Ovary (tissue), 9 donors: Measurements from ENCODE around the gene SLC22A23. TPM values are rescaled to one million over a fixed set of nuclear protein-coding genes. Genes with fewer than 3 reads are reported as not detected.

Source experiments
- DNase-seq, 5 donors: peaks; one replicate each; pipeline ENCODE4 v3.0.0-alpha.2; 2019 to 2020
- H3K27ac ChIP-seq, 2 donors: fragments of 200-600 bp; one replicate each; pipeline versions ENCODE4 v1.5.1 to v1.8.0; 2019 to 2022
- H3K27me3 ChIP-seq: fragments of 200-600 bp; one replicate; pipeline ENCODE4 v1.8.0; 2022
- H3K36me3 ChIP-seq: fragments of 200-600 bp; sonication (generic); one replicate; pipeline ENCODE4 v1.5.1; 2019
- H3K4me1 ChIP-seq: one replicate; pipeline ENCODE4 v1.8.1; 2013; ENCODE audit warnings: mild to moderate bottlenecking, moderate library complexity; ENCODE audit not compliant: insufficient read depth
- H3K4me3 ChIP-seq: fragments of 200-600 bp; sonication (generic); one replicate; pipeline ENCODE4 v1.5.1; 2017
- H3K9me3 ChIP-seq, 2 donors: fragments of 200-600 bp in 1 of 2; sonication (generic) in 1 of 2; one replicate each; pipeline versions ENCODE4 v1.5.1 to v1.8.1; 2013 to 2019; ENCODE audit warnings: mild to moderate bottlenecking in 1 of 2, moderate library complexity in 1 of 2
- EP300 ChIP-seq: sonication (generic); formaldehyde crosslinking; IDR thresholded peaks from one replicate; pipeline ENCODE4 v1.6.1; 2017; ENCODE audit warnings: antibody characterized with exemption
- POLR2A ChIP-seq: fragments of 450-650 bp; IDR thresholded peaks from one replicate; pipeline ENCODE4 v1.6.1; 2017; ENCODE audit warnings: antibody characterized with exemption, mild to moderate bottlenecking, moderate library complexity
- WGBS, 3 donors: extraction: QIAGEN DNeasy Blood & Tissue Kit in 1 of 3; methylation state at CpG; one replicate each; pipeline versions ENCODE4 v1.1.5 to v1.1.7; 2013 to 2017; 5-methylcytosine and 5-hydroxymethylcytosine counted together
- intact Hi-C, 4 donors: fragments of 100-400 bp; cut with DNase I; formaldehyde crosslinking; loops; one replicate each; pipeline versions ENCODE4 v1.11.0 to v1.15.1; 2022 to 2023
- polyA plus RNA-seq, 2 donors: library from polyadenylated mRNA; stranded (reverse); fragments of 200-250 nt in 1 of 2; fragments of 350-450 nt in 1 of 2; fragmentation: Illumina TruSeq in 1 of 2; extraction: RNeasy Lipid Tissue Mini Kit (QIAGEN cat#74804) in 1 of 2; gene quantifications; one replicate each; pipeline ENCODE4 v1.2.3, GENCODE V29; 2013 to 2014
- total RNA-seq, 7 donors: library from RNA; depleted of rRNA in 2 of 7; stranded (reverse); fragments of >200 nt in 2 of 7; fragmentation: NEBNext Ultra II Directional in 3 of 7; extraction: Animal tissue kit (Norgen Biotek cat#: 25700) in 3 of 7; gene quantifications; one replicate each; pipeline versions ENCODE4 v1.1.0 to v1.2.4, GENCODE V29; 2016 to 2023
- TF ChIP-seq, protein P1 (sequence below), 3 donors: fragments of 450-650 bp in 2 of 3; fragments of 200-600 bp in 1 of 3; IDR thresholded peaks; one replicate each; pipeline versions ENCODE4 v1.5.1 to v1.8.0; 2016 to 2022; ENCODE audit warnings: antibody characterized with exemption in 3 of 3, mild to moderate bottlenecking in 1 of 3
- donor health status: DM: no; HTN: no; CAD: no; lungs with moderate emphysema.
- donor health status: DM: no; HTN: no; CAD: no.
- donor health status: Bipolar disorder and iron deficiency.
- donor health status: DM: yes; HTN: yes; CAD: no.
- donor health status: DM: no; HTN: no; CAD: no.
- donor health status: DM: yes; HTN: yes; CAD: no.

SLC22A23 gene
- total and polyA plus RNA-seq, 9 donors, result 2.3 to 31.0 (median 5.2) TPM

DNA sequence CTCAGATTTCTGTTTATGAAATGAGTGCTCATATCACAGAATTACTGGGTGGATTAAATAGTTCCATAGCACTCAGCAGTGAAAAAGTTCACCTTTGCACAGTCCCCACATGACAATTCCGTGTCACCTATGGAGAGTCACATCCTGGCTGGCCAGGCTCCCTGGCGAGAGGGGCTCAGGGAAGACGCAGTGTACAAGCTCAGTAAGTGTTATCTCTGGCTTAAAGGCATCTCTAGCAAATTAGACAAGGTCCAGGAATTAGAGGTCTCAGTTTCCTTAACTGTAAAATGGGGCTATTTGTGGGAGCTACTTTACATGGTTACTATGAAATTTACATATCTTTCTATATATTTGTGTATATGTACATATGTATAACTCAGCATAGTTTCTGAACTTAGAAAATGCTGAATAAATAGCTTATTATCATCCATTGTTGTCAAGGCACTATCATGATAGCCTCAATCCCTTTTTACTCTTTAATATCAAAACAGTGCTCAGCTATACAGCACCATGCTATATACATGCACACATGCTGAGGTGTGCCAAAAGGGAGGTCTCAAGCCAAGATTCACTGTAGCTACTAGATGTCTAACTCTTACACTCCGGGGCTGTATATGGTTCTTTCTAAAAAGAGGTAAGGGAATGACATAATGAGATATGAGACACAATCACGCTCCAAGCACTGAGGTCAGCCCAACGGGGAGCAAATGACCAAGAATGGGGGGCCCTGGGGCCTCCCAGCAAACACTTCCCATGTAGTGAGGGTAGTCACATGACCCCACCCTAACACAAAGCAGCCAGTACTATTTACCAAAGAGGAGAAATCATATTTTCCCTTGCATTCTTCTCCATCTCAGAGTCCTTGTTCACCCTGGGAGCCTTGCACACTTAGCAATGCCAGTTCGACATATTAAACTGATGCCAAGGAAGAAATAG lies 59.4 kb downstream of the SLC22A23 start:
- intact Hi-C loops, result no loop called here
- 61 to 68% (median 68%) methylated on average over 7 of the region's 7 CpGs for WGBS, 3 donors
- Histone ChIP-seq H3K27ac (peak overlapping the region in 1 of 2 donors; percentile 38), H3K27me3 (no peaks in the 10 kb centered on the region), H3K4me3 (no peak overlapping the region), H3K9me3 (no peaks in the 10 kb centered on the region), H3K36me3 (no peaks in the 10 kb centered on the region), H3K4me1 (peaks cover 3% of the 10 kb centered on the region)
- DNase-seq, result no peak
- no peak for TF ChIP-seq EP300
- TF ChIP-seq, protein P1, sequence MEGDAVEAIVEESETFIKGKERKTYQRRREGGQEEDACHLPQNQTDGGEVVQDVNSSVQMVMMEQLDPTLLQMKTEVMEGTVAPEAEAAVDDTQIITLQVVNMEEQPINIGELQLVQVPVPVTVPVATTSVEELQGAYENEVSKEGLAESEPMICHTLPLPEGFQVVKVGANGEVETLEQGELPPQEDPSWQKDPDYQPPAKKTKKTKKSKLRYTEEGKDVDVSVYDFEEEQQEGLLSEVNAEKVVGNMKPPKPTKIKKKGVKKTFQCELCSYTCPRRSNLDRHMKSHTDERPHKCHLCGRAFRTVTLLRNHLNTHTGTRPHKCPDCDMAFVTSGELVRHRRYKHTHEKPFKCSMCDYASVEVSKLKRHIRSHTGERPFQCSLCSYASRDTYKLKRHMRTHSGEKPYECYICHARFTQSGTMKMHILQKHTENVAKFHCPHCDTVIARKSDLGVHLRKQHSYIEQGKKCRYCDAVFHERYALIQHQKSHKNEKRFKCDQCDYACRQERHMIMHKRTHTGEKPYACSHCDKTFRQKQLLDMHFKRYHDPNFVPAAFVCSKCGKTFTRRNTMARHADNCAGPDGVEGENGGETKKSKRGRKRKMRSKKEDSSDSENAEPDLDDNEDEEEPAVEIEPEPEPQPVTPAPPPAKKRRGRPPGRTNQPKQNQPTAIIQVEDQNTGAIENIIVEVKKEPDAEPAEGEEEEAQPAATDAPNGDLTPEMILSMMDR (IDR thresholded peaks at IDR 0.05), result no peak
- no peak for TF ChIP-seq POLR2A

GRCh38 chr6:3396503-3397180 lies 60.2 kb downstream of the SLC22A23 start:
- intact Hi-C loops, result no loop called here
- peak in 1 of 5 donors; percentile 8 for DNase-seq
- 94 to 96% (median 94%) methylated on average over 19 of the region's 19 CpGs for WGBS, 3 donors
- TF ChIP-seq EP300 (no peak), POLR2A (no peak)
- TF ChIP-seq, protein P1 (IDR thresholded peaks at IDR 0.05), result no peak
- Histone ChIP-seq H3K4me3 (no peak overlapping the region), H3K27ac (no peak overlapping the region), H3K36me3 (no peaks in the 10 kb centered on the region), H3K27me3 (no peaks in the 10 kb centered on the region), H3K4me1 (no peaks in the 10 kb centered on the region), H3K9me3 (no peaks in the 10 kb centered on the region)

DNA sequence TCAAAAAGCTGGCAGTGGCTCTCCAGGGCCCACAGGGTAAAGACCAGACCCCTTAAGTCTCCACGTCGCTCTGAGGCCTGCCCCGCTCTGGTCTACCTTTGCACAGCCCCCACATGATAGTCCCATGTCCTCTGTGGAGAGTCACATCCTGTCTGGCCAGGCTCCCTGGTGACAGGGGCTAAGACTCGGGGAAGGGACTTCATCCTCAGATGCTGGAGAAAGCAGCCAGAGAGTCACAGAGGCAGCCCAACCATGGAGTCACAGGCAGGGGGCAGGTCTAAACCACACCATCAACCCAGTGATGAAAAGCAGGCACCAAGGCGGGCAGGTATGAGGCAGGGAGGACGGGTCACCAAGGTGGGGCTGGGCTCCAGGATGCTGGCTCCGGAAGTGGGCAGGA lies 62.2 kb downstream of the SLC22A23 start:
- no peaks in the 10 kb centered on the region for H3K9me3 ChIP-seq
- H3K36me3 ChIP-seq, result no peaks in the 10 kb centered on the region
- H3K4me3 ChIP-seq, result no peak overlapping the region
- no peaks in the 10 kb centered on the region for H3K4me1 ChIP-seq
- H3K27me3 ChIP-seq, result no peaks in the 10 kb centered on the region
- 89 to 96% (median 90%) methylated on average over 7 of the region's 7 CpGs for WGBS, 3 donors
- no peak overlapping the region for H3K27ac ChIP-seq
- intact Hi-C loops, result no loop called here
- TF ChIP-seq POLR2A (no peak), EP300 (no peak)
- TF ChIP-seq, protein P1 (IDR thresholded peaks at IDR 0.05), result no peak
- no peak for DNase-seq

DNA sequence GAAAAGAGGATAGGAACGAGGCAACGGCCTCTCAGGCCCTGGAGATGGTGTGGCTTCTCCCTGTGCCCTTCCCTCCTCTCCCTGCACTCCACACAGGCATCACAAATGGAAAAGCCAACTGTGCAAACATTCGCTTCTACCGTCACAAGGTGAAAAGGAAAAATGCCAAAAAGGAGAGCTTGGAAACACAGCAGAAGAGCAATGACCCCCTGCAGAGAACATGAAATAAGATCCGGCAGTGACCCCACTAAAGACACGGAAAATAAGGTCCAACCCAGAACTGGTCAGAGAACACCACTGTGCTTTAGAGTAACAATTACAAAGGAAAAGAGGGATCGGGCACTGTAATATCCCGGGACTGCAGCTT lies 63.0 kb downstream of the SLC22A23 start:
- Histone ChIP-seq H3K4me3 (no peak overlapping the region), H3K27me3 (no peaks in the 10 kb centered on the region), H3K9me3 (no peaks in the 10 kb centered on the region), H3K27ac (no peak overlapping the region), H3K4me1 (no peaks in the 10 kb centered on the region), H3K36me3 (no peaks in the 10 kb centered on the region)
- TF ChIP-seq EP300 (no peak), POLR2A (no peak)
- WGBS, 3 donors, result 83 to 92% (median 85%) methylated on average over 8 of the region's 8 CpGs
- intact Hi-C loops, result no loop called here
- no peak for DNase-seq
